ENCODE results near the gene TH.

The TH gene

GRCh38 chr11:2142300-2142759 is 29.3 kb downstream of the TH start:
- TF ChIP-seq CTCF (IDR thresholded peaks at IDR 0.05; ENCODE audit: extremely low read depth, missing control alignments): no peak
- DNase-seq (ENCODE audit: low spot score): no peak

GRCh38 chr11:2140411-2141400 is 30.9 kb downstream of the TH start:
- DNase-seq (ENCODE audit: low spot score): no peak
- TF ChIP-seq CTCF (IDR thresholded peaks at IDR 0.05; ENCODE audit: extremely low read depth, missing control alignments): no peak

- TF ChIP-seq CTCF (IDR thresholded peaks at IDR 0.05; ENCODE audit: extremely low read depth, missing control alignments): no peak
- DNase-seq (ENCODE audit: low spot score): peak; percentile 53
Observed at GRCh38 chr11:2139621-2140337, 31.8 kb downstream of the TH start.

GRCh38 chr11:2139123-2139521 is 32.5 kb downstream of the TH start, which contains the start of gene IGF2:
Gene IGF2 (minus strand): TSS chr11:2139389. CDS start chr11:2135523, 3,866 bp downstream.
- no peak for TF ChIP-seq CTCF (IDR thresholded peaks at IDR 0.05; ENCODE audit: extremely low read depth, missing control alignments)
- peak; percentile 58 for DNase-seq (ENCODE audit: low spot score)

- no peak for TF ChIP-seq CTCF (IDR thresholded peaks at IDR 0.05; ENCODE audit: extremely low read depth, missing control alignments)
- DNase-seq (ENCODE audit: low spot score): no peak
Observed at GRCh38 chr11:2138431-2139122, 33.0 kb downstream of the TH start.

GRCh38 chr11:2138068-2138430 is 33.6 kb downstream of the TH start:
- no peak for DNase-seq (ENCODE audit: low spot score)
- no peak for TF ChIP-seq CTCF (IDR thresholded peaks at IDR 0.05; ENCODE audit: extremely low read depth, missing control alignments)
